Activated T-helper 1 cell treated with Interleukin-2 at 50 U/mL for 16 hours (primary cell): Measurements from ENCODE around the gene TNFAIP1.
"Not testable (repeated sequence)": the region's sequence is repeated elsewhere in the genome, so short reads cannot be mapped to it uniquely, and the experiment has no call there.

Source experiments
- DNase-seq: peaks from one replicate; pipeline ENCODE4 v3.0.0-alpha.2; 2020; ENCODE audit warnings: low read depth

Gene TNFAIP1

GRCh38 chr17:28325211-28325610, 10.3 kb upstream of the TNFAIP1 start:
- no peak for DNase-seq

DNA sequence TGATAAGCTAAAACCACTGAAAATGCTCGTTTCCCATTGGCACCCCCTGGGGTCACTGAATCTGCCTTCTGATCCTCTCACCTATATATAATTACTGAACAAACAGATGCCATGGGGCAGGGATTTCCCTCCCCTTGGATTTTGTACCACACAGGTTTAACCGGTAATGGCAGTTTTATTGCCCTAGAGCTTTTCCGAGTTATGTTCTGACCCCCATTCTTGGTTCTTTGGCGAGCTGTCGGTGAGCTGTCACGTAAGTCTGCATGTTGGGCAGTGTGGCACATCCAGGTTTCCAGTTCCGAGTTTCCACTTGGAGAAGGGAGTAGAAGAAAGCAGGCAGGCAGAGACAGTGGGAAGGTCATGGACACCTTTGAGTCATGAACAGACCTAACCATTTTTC, 9.4 kb upstream of the TNFAIP1 start:
- no peak for DNase-seq

- no peak for DNase-seq
Observed at GRCh38 chr17:28327031-28327607, 8.4 kb upstream of the TNFAIP1 start.

DNA sequence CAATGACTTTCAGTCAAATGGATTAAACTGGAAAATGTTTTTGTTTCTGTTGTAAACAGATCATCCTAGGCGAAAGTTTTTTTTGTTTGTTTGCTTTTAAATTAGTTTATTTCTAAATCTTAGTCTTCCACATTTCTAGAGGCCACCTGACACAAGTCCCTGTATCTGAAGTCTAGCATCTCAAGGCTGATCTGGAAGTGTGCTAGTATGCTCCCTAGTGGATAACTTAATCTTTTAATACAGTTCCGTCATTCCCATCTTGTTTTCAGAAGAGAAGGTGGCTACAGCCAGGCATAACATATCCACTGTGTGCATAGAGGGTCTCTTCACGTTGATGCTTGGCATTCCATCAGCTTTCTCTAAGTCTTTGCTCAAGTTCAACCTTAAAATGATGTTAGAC, 7.9 kb upstream of the TNFAIP1 start:
- no peak for DNase-seq

DNA sequence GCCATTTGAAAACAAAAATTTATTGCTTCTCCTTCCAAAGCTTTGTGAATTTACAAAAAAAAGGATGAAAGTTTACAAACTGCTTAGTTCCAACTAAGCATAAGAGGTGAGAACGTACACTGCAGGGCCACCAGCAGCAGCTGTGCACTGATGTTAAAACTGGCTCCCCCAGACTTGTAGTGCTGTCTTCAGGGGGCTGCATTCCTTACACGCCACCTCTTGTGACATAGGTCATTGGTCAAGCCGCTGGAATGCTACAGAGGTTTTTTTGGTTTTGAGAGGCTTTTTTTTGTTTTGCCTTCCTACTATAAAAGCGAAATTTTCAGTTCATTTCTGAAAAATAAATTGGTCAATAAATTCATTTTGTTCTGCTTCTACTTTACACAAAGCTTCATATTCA, 7.2 kb upstream of the TNFAIP1 start:
- DNase-seq, result no peak

- DNase-seq, result no peak
Observed at GRCh38 chr17:28330671-28331070, 4.9 kb upstream of the TNFAIP1 start.

GRCh38 chr17:28331891-28332420, 3.6 kb upstream of the TNFAIP1 start:
- no peak for DNase-seq

GRCh38 chr17:28333083-28333746, 2.3 kb upstream of the TNFAIP1 start:
- no peak for DNase-seq

GRCh38 chr17:28334171-28334570, 1.4 kb upstream of the TNFAIP1 start:
- no peak for DNase-seq

DNA sequence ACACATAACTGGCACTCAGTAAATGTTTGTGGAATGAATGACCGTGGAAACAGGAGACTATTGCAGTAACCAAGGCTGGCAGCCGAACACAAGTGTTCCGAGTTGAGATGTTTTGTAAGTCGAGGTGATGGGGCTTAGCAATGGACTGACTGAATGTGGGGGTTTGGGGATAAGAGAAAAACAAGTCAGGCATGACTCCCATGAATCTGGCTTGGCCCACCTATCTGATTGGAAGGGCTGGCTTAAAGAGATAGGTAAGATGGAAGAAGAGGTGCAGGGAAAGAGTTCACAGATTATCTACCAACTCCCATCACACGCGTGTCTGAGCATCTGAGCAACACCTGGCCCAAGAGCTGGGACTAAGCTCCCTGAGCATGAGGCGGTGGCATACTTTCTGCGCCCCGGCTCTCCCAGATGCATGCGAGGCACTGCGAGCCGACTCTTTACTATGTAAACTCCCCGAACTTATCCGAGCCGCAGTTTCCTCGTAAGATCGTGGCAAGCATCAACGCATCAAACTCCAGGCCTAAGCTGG, 828 bp upstream of the TNFAIP1 start:
- DNase-seq, result no peak

- no peak for DNase-seq
Observed at GRCh38 chr17:28335959-28336871, 654 bp downstream of the TNFAIP1 start.

GRCh38 chr17:28338056-28338768, 2.7 kb downstream of the TNFAIP1 start:
- DNase-seq, result no peak

DNA sequence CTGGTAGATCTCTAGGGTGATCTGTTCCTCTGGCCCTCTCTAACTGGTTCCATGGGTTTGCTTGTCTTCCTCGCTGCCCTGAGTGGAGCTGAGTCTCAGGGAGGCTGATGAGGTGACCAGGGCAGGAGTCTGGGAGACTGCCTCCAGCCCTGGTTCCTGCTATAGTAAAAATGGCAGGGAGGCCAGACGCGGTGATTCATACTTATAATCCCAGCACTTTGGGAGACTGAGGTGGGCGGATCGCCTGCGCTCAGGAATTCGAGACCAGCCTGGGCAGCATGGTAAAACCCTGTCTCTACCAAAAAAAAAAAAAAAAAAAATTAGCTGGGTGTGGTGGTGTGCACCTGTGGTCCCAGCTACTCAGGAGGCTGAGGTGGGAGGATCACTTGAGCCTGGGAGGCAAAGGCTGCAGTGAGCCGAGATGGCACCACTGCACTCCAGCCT, 3.2 kb downstream of the TNFAIP1 start:
- DNase-seq, result not testable (repeated sequence)

- no peak for DNase-seq
Observed at GRCh38 chr17:28339431-28339830, 3.9 kb downstream of the TNFAIP1 start.

DNA sequence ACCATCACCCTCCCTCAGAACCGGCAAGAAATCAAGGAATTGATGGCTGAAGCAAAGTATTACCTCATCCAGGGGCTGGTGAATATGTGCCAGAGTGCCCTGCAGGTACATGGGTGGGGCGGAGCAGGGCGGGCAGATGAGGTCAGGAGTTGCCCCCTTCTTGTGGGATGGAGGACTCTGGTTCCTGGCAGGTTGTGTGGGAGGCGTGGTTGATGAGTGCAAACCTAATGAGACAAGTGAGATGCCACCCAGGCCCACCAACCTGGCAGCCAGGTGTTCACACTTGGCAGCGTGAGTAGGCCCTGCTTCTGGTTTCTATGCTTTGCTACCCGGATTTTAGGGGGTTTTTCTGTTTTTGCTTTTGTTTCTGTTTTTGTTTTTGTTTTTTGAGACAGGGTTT, 4.8 kb downstream of the TNFAIP1 start:
- DNase-seq, result no peak

DNA sequence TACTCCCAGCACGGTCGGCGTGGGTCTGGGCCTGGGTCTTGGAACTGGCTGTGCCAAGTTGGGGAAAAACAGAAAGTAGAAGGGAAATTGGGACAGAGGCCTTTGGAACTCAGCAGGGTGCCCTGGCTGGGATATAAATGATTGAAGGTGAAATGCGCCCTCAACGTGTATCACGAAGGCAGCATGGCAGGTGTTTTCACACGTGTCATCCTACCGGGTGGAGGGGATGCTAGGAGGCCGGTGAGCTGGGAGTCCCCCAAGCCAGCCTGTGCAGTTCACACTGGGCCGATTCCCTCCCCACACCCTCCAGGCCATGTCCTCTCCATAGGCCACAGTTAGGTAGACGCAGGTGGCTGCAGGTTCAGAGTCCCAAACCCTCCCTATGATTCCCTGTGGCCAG, 6.0 kb downstream of the TNFAIP1 start:
- no peak for DNase-seq

GRCh38 chr17:28342313-28342712, 6.8 kb downstream of the TNFAIP1 start:
- DNase-seq, result no peak

- no peak for DNase-seq
Observed at GRCh38 chr17:28343491-28343932, 8.0 kb downstream of the TNFAIP1 start.

DNA sequence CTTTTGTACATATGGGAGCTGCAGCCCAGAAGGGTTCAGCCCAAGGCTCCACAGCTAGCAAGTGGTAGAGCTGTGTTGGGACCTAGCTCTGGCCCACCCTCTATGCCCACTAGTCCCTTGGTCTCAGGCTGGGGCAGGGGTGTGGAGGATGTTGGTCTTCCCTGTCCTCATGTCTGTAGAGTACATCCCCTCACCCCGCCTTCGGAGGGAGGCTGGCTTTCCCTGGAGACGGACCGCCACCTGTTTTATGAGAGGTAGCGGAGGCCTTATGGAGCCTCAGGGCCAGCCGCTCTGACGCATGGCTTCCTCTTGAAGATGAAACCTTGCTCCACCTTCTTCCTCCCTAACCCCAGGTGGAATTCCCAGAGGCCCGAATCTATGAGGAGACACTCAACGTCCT, 8.4 kb downstream of the TNFAIP1 start:
- DNase-seq, result no peak

DNA sequence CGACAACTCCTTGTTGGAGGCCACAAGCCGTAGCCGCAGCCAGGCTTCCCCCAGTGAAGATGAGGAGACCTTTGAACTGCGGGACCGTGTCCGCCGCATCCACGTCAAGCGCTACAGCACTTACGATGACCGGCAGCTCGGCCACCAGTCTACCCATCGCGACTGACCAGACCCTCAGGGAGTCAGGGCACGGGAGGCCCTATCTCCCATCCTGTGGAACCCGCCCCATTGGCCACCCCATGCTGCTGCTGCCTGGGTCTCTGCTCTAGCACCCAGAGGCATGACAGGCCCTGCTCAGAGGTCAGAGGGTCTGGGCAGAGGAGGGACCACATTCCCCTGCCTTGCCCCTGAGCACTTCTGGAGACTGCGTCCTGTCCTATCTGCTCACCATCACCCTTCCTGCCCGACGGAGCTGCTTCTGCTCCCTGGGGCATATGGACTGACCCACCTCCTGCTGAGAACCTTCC, 8.9 kb downstream of the TNFAIP1 start:
- no peak for DNase-seq

- no peak for DNase-seq
Observed at GRCh38 chr17:28345419-28346198, 10.0 kb downstream of the TNFAIP1 start.
